HCT116 (cell line): ENCODE results near the gene SLC13A3. TPM values are rescaled to one million over a fixed set of nuclear protein-coding genes. Genes with fewer than 3 reads are reported as not detected.

Source experiments
- ATAC-seq: fragments of 200-7000 bp; cut with Tn5 transposase; 2 replicates; pipeline ENCODE4 v1.9.1; 2020; ENCODE audit warnings: mild to moderate bottlenecking, moderate library complexity
- BruUV-seq: library from RNA; stranded (reverse); fragments of 400-500 nt; replicated peaks from 2 replicates; lab custom pipeline; 2021; lab: Mats Ljungman, UMichigan
- CTCF ChIA-PET: fragments of 300-600 bp; sonication (Branson Sonifier 250); formaldehyde crosslinking; loops from one replicate; lab custom pipeline; 2021; ENCODE audit warnings: antibody characterized with exemption; lab: Charles Lee
- POLR2A ChIA-PET: fragments of 300-600, 350-600 bp; sonication (Branson Sonifier 250); formaldehyde crosslinking; loops from one replicate; lab custom pipeline; 2021; ENCODE audit warnings: antibody characterized with exemption; lab: Charles Lee
- RAD21 ChIA-PET, 2 experiments: fragments of 300-600 bp; sonication (Branson Sonifier 250); formaldehyde crosslinking; loops; one replicate each; lab custom pipeline; 2023; ENCODE audit warnings: low total read pairs in 2 of 2; ENCODE audit not compliant: uncharacterized antibody in 2 of 2, unreplicated experiment in 2 of 2, low non-redundant PET in 1 of 2; lab: Charles Lee
- DNase-seq: peaks from one replicate; pipeline ENCODE4 v3.0.0-alpha.2; 2010; ENCODE audit warnings: low read depth, low spot score
- H2AFZ ChIP-seq: fragments of 200-600 bp; shearing (Covaris generic), sonication (generic); 2 replicates; pipeline ENCODE4 v1.6.1; 2017; ENCODE audit warnings: low read depth, mixed run types, mixed read lengths, antibody characterized with exemption, low read length; ENCODE audit not compliant: poor library complexity, severe bottlenecking
- H3K27ac ChIP-seq: 2 replicates; pipeline ENCODE4 v1.5.1; 2012; ENCODE audit warnings: low read depth, low read length
- H3K27me3 ChIP-seq: fragments of 200-600 bp; sonication (generic); 2 replicates; pipeline ENCODE4 v1.6.1; 2016; ENCODE audit warnings: mixed run types, low read length, mixed read lengths; ENCODE audit not compliant: insufficient read depth
- H3K36me3 ChIP-seq, 2 experiments: fragments of 200-500 bp in 1 of 2; fragments of 200-600 bp in 1 of 2; sonication (Bioruptor generic) in 1 of 2; sonication (generic) in 1 of 2; 2 replicates each; pipeline versions ENCODE4 v1.5.1 to v1.6.1; 2014 to 2016; ENCODE audit warnings: low read length in 2 of 2, inconsistent platforms in 1 of 2, mixed read lengths in 1 of 2, mixed run types in 1 of 2; ENCODE audit not compliant: insufficient read depth in 2 of 2, control insufficient read depth in 1 of 2
- H3K4me1 ChIP-seq, 2 experiments: fragments of 200-600 bp in 1 of 2; sonication (generic) in 1 of 2; 2 replicates each; pipeline versions ENCODE4 v1.5.1 to v1.6.1; 2012 to 2017; ENCODE audit warnings: low read length in 2 of 2, inconsistent platforms in 1 of 2, mild to moderate bottlenecking in 1 of 2, mixed read lengths in 1 of 2, mixed run types in 1 of 2, moderate library complexity in 1 of 2; ENCODE audit not compliant: insufficient read depth in 2 of 2, control insufficient read depth in 1 of 2
- H3K4me2 ChIP-seq: fragments of 200-600 bp; sonication (generic); 2 replicates; pipeline ENCODE4 v1.6.1; 2017; ENCODE audit warnings: mixed run types, low read length, mixed read lengths
- H3K4me3 ChIP-seq, 2 experiments: fragments of 200-600 bp in 1 of 2; sonication (generic) in 1 of 2; replicated peaks in 1 of 2; 2 replicates each; pipeline ENCODE4 v1.5.1; 2011 to 2016; ENCODE audit warnings: low read length in 2 of 2, control low read depth in 1 of 2, low read depth in 1 of 2, mild to moderate bottlenecking in 1 of 2, mixed read lengths in 1 of 2, mixed run types in 1 of 2
- H3K79me2 ChIP-seq: fragments of 200-600 bp; sonication (generic); 2 replicates; pipeline ENCODE4 v1.6.1; 2017; ENCODE audit warnings: mild to moderate bottlenecking, mixed run types, low read length, moderate library complexity, mixed read lengths; ENCODE audit not compliant: insufficient read depth
- H3K9ac ChIP-seq: fragments of 200-600 bp; sonication (generic); 2 replicates; pipeline ENCODE4 v1.6.1; 2016; ENCODE audit warnings: low read length, mixed read lengths
- H3K9me2 ChIP-seq: fragments of 200-600 bp; sonication (generic), shearing (Covaris generic); 2 replicates; pipeline ENCODE4 v1.6.1; 2017; ENCODE audit warnings: mixed run types, mild to moderate bottlenecking, moderate library complexity; ENCODE audit not compliant: insufficient read depth
- H3K9me3 ChIP-seq, 2 experiments: fragments of 200-500 bp in 1 of 2; fragments of 200-600 bp in 1 of 2; sonication (Bioruptor generic) in 1 of 2; sonication (generic) in 1 of 2; 2 replicates each; pipeline ENCODE4 v1.6.1; 2014 to 2017; ENCODE audit warnings: low read length in 2 of 2, mixed read lengths in 2 of 2, inconsistent platforms in 1 of 2, low read depth in 1 of 2, mild to moderate bottlenecking in 1 of 2, mixed run types in 1 of 2, moderate library complexity in 1 of 2; ENCODE audit not compliant: control insufficient read depth in 1 of 2, insufficient read depth in 1 of 2
- H4K20me1 ChIP-seq: fragments of 200-600 bp; sonication (generic), shearing (Covaris generic); 2 replicates; pipeline ENCODE4 v1.6.1; 2017; ENCODE audit warnings: mixed run types, mild to moderate bottlenecking, moderate library complexity; ENCODE audit not compliant: insufficient read depth
- EGR1 ChIP-seq: IDR thresholded peaks from 2 replicates; pipeline ENCODE4 v1.6.1; 2012; ENCODE audit warnings: low read depth
- SP1 ChIP-seq: IDR thresholded peaks from 2 replicates; pipeline ENCODE4 v1.6.1; 2012; ENCODE audit warnings: low read depth
- intact Hi-C: fragments of 100-400 bp; cut with micrococcal nuclease; formaldehyde crosslinking; loops from 2 replicates; pipeline ENCODE4 v1.10.0; 2022
- total RNA-seq: library from RNA; stranded (reverse); gene quantifications from one replicate; pipeline ENCODE4 v1.2.1, GENCODE V29; 2021; ENCODE audit not compliant: unreplicated experiment
- TF ChIP-seq, protein P1 (sequence below), 3 experiments: fragments of 200-600 bp in 1 of 3; sonication (generic) in 1 of 3; IDR thresholded peaks in 2 of 3; conservative IDR thresholded peaks in 1 of 3; 2 replicates each; pipeline ENCODE4 v1.5.1; 2012 to 2017; ENCODE audit warnings: low read depth in 2 of 3, low read length in 2 of 3, antibody characterized with exemption in 1 of 3, borderline replicate concordance in 1 of 3, control low read depth in 1 of 3, mild to moderate bottlenecking in 1 of 3, mixed read lengths in 1 of 3, mixed run types in 1 of 3, moderate library complexity in 1 of 3; ENCODE audit not compliant: insufficient read depth in 1 of 3

Gene SLC13A3
- total RNA-seq, 1 experiment from 2014 or later: not detected

DNA sequence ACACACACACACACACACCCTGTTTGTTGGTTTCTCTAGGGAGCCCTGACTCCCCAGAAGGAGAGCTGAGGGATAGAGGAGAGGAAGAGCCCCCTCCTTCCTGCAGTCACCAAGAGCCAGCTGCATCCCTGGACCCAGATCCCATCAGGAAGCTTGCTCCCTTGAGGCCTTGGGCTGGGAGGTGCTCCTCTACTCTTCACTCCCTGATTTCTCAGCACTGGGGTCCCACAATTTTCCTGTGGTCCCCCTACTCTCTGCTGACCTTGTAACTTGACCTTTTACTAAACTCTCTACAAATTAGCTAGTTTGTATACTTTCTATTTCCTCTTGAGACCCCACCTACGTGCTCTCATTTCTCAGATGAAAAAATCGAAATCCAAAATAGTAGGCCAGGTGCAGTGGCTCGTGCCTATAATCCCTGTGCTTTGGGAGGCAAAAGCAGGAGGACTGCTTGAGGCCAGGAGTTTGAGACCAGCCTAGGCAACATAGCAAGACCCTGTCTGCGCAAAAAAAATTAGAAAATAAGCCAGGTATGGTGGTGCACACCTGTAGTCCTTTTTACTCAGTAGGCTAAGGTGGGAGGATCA lies 95.8 kb downstream of the SLC13A3 start:
- intact Hi-C loops: no loop called here
- no peaks in the 10 kb centered on the region for H3K9me2 ChIP-seq
- H3K4me1 ChIP-seq: 0 out of 4 replicates have a peak, but pooled peaks cover 0 to 3% of the 10 kb centered on the region in 2 experiments
- ChIA-PET RAD21 (no interaction called here), POLR2A (no interaction called here), CTCF (interaction anchor here (1.1 kb wide), 1 partner anchor 17 kb away, joined by 3 read pairs; no protein-coding TSS in a partner anchor)
- no peak overlapping the region for H3K9ac ChIP-seq
- H3K4me3 ChIP-seq: no peak overlapping the region
- no peak for DNase-seq
- no peaks in the 10 kb centered on the region for H3K9me3 ChIP-seq
- no peak overlapping the region for H2AFZ ChIP-seq
- H3K36me3 ChIP-seq: no peaks in the 10 kb centered on the region
- no peak overlapping the region for H3K27ac ChIP-seq
- no peak for ATAC-seq
- no peaks in the 10 kb centered on the region for H4K20me1 ChIP-seq
- TF ChIP-seq SP1: no peak
- H3K27me3 ChIP-seq: 0 out of 2 replicates have a peak, but pooled peaks cover 1% of the 10 kb centered on the region
- no TSS peak for BruUV-seq
- H3K79me2 ChIP-seq: no peaks in the 10 kb centered on the region
- no peak overlapping the region for H3K4me2 ChIP-seq

DNA sequence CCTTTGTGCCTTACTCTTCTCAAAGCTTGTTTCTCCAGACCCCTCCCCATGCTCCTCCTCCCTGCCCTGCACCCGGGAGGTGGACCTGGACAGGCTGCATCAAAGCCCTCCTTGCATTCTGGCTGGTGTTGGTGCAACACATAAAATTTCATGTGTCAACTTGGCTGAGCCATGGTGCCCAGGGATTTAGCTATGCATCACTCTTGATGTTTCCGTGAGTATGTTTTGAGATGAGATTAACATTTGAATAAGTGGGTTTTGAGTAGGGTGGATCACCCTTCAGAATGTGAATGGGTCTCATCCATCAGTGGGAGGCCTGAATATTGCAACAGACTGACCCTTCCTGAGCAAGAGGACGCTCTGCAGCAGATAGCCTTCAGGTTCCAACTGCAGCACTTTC lies 96.4 kb downstream of the SLC13A3 start:
- BruUV-seq: no TSS peak
- Histone ChIP-seq H3K9me2 (no peaks in the 10 kb centered on the region), H3K9me3 (no peaks in the 10 kb centered on the region), H3K4me3 (no peak overlapping the region), H3K4me1 (0 out of 4 replicates have a peak, but pooled peaks cover 0 to 3% of the 10 kb centered on the region in 2 experiments), H2AFZ (no peak overlapping the region), H3K27me3 (0 out of 2 replicates have a peak, but pooled peaks cover 6% of the 10 kb centered on the region), H3K36me3 (no peaks in the 10 kb centered on the region), H3K79me2 (no peaks in the 10 kb centered on the region), H3K9ac (no peak overlapping the region), H3K27ac (no peak overlapping the region), H3K4me2 (no peak overlapping the region), H4K20me1 (no peaks in the 10 kb centered on the region)
- ChIA-PET RAD21 (no interaction called here), CTCF (interaction anchor here (1.1 kb wide), 1 partner anchor 16 kb away, joined by 3 read pairs; no protein-coding TSS in a partner anchor), POLR2A (no interaction called here)
- DNase-seq (no peak), ATAC-seq (no peak)
- TF ChIP-seq, protein P1, sequence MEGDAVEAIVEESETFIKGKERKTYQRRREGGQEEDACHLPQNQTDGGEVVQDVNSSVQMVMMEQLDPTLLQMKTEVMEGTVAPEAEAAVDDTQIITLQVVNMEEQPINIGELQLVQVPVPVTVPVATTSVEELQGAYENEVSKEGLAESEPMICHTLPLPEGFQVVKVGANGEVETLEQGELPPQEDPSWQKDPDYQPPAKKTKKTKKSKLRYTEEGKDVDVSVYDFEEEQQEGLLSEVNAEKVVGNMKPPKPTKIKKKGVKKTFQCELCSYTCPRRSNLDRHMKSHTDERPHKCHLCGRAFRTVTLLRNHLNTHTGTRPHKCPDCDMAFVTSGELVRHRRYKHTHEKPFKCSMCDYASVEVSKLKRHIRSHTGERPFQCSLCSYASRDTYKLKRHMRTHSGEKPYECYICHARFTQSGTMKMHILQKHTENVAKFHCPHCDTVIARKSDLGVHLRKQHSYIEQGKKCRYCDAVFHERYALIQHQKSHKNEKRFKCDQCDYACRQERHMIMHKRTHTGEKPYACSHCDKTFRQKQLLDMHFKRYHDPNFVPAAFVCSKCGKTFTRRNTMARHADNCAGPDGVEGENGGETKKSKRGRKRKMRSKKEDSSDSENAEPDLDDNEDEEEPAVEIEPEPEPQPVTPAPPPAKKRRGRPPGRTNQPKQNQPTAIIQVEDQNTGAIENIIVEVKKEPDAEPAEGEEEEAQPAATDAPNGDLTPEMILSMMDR (IDR thresholded peaks at IDR 0.05 in 2 of 3, conservative IDR thresholded peaks at IDR 0.05 in 1 of 3; ENCODE audit: borderline replicate concordance in 1 of 3, insufficient read depth in 1 of 3, low read depth in 2 of 3, low read length in 2 of 3): no peak
- TF ChIP-seq EGR1: no peak
- intact Hi-C loops: no loop called here
